ENCODE measurements around the gene STIMATE.

Gene STIMATE

GRCh38 chr3:52893723-52894122 lies 3.6 kb downstream of the STIMATE start:
- DNase-seq = no peak

- DNase-seq = no peak
These were observed 4.6 kb downstream of the STIMATE start for GRCh38 chr3:52892625-52893311.

- no peak for DNase-seq
These were observed 5.1 kb downstream of the STIMATE start for GRCh38 chr3:52892290-52892624.

- DNase-seq = no peak
These were observed 5.7 kb downstream of the STIMATE start for GRCh38 chr3:52891615-52892081.

GRCh38 chr3:52891164-52891563 lies 6.2 kb downstream of the STIMATE start:
- DNase-seq = no peak

GRCh38 chr3:52890735-52891134 lies 6.6 kb downstream of the STIMATE start:
- DNase-seq = no peak

GRCh38 chr3:52889901-52890300 lies 7.4 kb downstream of the STIMATE start:
- no peak for DNase-seq

GRCh38 chr3:52887166-52887565 lies 10.2 kb downstream of the STIMATE start:
- no peak for DNase-seq

GRCh38 chr3:52886049-52886730 lies 11.2 kb downstream of the STIMATE start:
- no peak for DNase-seq

GRCh38 chr3:52882377-52882776 lies 15.0 kb downstream of the STIMATE start:
- DNase-seq = no peak

- DNase-seq = no peak
These were observed 15.5 kb downstream of the STIMATE start for GRCh38 chr3:52881871-52882270.

GRCh38 chr3:52880474-52880873 lies 16.9 kb downstream of the STIMATE start:
- DNase-seq = no peak

- DNase-seq = no peak
These were observed 17.3 kb downstream of the STIMATE start for GRCh38 chr3:52880047-52880446.

GRCh38 chr3:52879581-52879980 lies 17.8 kb downstream of the STIMATE start:
- DNase-seq = no peak

- no peak for DNase-seq
These were observed 18.3 kb downstream of the STIMATE start for GRCh38 chr3:52879090-52879489.

- no peak for DNase-seq
These were observed 20.3 kb downstream of the STIMATE start for GRCh38 chr3:52877085-52877484.

- DNase-seq = no peak
These were observed 22.3 kb downstream of the STIMATE start for GRCh38 chr3:52874864-52875587.

GRCh38 chr3:52874160-52874701 lies 23.1 kb downstream of the STIMATE start:
- no peak for DNase-seq

- no peak for DNase-seq
These were observed 23.8 kb downstream of the STIMATE start for GRCh38 chr3:52873433-52874159.

GRCh38 chr3:52872245-52872644 lies 25.1 kb downstream of the STIMATE start:
- no peak for DNase-seq

GRCh38 chr3:52871761-52872160 lies 25.6 kb downstream of the STIMATE start:
- no peak for DNase-seq

GRCh38 chr3:52870471-52870870 lies 26.9 kb downstream of the STIMATE start:
- no peak for DNase-seq

GRCh38 chr3:52866427-52866826 lies 30.9 kb downstream of the STIMATE start:
- no peak for DNase-seq
